ENCODE measurements around the gene FPR1. TPM values are rescaled to one million over a fixed set of nuclear protein-coding genes. Genes with fewer than 3 reads are reported as not detected.

The FPR1 gene, protein sequence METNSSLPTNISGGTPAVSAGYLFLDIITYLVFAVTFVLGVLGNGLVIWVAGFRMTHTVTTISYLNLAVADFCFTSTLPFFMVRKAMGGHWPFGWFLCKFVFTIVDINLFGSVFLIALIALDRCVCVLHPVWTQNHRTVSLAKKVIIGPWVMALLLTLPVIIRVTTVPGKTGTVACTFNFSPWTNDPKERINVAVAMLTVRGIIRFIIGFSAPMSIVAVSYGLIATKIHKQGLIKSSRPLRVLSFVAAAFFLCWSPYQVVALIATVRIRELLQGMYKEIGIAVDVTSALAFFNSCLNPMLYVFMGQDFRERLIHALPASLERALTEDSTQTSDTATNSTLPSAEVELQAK
- total RNA-seq (2014; rRNA removed; shearing (Covaris generic)): not detected in 2 replicates

DNA sequence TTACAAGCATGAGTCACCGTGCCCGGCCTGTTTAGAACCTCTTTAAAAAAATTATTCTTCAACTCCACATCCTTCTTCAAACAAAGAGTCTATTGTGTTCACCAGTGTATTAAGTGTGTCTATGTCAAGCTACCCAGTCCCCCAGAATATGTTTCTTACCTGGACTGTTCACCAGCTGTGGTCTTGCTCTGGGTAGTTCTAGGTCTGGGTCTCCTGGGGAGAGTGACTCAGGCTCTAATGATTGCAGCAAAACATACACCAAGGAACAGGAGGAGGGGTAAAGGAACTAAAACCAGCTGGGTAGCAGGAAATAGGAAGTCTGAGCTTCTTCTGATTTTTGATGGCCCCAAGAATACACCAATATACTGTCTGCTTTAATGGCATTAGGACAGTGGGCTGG lies at the start of gene FPR1:
TSS of gene FPR1 (minus strand) at position 224 of the 400 bp plus-strand sequence. CDS start 4,884 bp downstream, outside the sequence.
- Histone ChIP-seq H3K4me3 (ENCODE audit: insufficient read depth, low read depth, low read length) (no peak within 1 kb of the TSS), H3K36me3 (replicated peaks; ENCODE audit: control insufficient read depth, insufficient read depth, low read length) (no peaks in the 10 kb centered on the region), H3K27me3 (ENCODE audit: control insufficient read depth, insufficient read depth, low read length) (no peaks in the 10 kb centered on the region)
- DNase-seq: no peak

DNA sequence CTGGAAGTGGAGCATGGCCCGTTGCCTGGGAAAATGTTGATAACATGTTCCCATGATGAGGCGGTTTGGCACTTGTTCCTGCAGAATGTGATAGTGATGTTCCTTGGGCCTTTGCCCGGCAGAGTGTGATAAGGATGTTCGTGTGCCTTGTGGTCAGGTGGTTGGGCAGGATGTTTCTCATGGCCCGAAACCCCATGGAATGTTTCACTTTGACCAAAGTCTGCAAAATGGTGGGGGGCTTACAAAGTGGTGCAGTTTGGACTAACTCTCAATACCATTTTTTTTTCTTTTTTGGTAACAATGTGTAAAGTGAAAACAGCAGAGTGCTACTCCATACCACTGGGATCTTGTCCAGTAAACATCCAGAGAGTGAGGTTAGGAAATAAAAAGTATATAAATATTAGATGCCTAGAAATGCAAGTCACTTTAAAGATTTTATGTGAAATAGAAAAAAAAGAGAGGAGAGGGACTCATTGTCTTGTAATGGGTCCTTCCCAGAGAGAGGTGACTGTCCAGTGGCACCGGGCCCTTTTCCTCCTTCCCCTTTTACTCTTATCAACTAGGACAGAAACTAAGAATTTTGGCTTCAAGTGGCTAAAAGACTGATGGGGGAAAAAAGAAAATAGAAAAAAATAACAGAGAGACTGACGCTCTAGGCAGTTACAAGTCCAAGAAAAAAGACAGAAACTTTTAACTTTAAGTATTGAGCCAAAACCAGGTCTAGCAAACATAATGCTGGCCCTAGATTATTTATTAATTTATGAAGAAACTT lies 49.0 kb upstream of the FPR1 start:
- Histone ChIP-seq H3K36me3 (replicated peaks; ENCODE audit: control insufficient read depth, insufficient read depth, low read length) (no peaks in the 10 kb centered on the region), H3K27me3 (ENCODE audit: control insufficient read depth, insufficient read depth, low read length) (no peaks in the 10 kb centered on the region), H3K4me3 (ENCODE audit: insufficient read depth, low read depth, low read length) (no peak overlapping the region)
- no peak for DNase-seq

DNA sequence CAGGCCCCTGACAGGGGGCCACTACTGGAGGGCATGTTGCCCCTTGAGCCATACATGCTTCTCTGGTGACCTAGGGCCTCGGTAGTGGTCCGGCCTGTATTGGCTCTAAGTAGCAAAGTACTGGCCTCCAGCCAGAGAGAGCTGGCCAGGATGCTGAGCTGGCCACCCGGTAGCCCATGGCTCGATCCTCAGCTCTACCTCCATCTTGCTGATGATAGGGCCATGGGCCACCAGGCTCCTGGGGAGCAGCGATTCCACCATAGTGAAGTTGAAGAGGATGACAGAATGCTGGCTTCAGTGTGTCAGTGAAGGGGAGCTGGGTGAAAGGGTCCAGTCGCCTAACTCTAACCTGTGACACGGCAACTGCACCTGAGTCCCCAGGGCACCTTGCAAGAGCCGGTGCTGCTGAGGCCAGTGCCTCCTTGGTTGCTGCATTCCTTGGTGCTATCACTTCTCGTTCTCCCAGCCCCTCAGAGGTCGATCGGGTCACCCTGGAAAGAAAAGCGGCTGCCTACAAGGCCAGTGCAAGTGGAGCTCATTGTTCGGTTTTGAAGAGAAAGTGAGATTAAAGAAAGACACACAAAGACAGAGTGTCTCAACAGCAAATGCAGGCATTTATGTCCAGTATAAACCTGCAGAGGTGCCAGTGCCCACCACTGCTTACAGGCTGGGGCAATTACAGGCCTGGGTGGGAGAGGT lies 48.2 kb upstream of the FPR1 start:
- no peak overlapping the region for H3K4me3 ChIP-seq (ENCODE audit: insufficient read depth, low read depth, low read length)
- H3K27me3 ChIP-seq (ENCODE audit: control insufficient read depth, insufficient read depth, low read length): no peaks in the 10 kb centered on the region
- no peak for DNase-seq
- H3K36me3 ChIP-seq (replicated peaks; ENCODE audit: control insufficient read depth, insufficient read depth, low read length): no peaks in the 10 kb centered on the region

DNA sequence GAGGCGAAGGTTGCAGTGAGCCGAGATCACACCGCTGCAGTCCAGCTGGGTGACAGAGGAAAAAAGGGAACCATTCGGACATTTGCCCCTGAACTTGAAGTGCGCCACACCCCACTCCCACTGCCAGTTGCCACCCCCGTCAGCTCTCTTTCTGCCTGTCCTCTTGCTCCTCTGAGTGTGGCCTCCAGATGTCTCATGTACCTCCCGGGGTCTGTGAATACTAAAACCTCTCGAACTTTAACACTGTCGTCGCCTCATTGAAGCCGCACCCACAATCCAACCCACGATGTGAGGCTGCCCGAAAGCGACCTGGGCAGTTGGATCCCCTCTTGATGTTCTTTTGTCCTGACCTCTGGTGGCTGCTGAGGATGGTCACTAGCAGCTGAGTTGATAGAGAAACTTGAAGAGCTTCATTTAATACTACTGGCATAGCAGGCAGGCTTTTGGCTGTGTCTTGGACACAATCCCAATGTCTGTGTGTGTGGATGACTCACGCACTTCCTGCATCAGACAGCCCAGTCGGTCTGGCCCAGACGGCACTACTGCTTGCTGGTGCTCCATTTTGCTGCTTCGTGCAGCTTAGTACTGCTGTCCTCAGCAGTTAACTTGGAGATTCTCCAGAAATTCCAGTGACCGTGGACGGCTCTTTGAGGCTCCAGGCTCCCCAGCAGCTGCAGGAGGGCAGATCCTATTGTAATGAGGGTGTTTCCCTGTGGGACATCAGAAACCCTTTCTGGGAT lies 47.5 kb upstream of the FPR1 start:
- no peak overlapping the region for H3K4me3 ChIP-seq (ENCODE audit: insufficient read depth, low read depth, low read length)
- no peaks in the 10 kb centered on the region for H3K27me3 ChIP-seq (ENCODE audit: control insufficient read depth, insufficient read depth, low read length)
- no peak for DNase-seq
- no peaks in the 10 kb centered on the region for H3K36me3 ChIP-seq (replicated peaks; ENCODE audit: control insufficient read depth, insufficient read depth, low read length)

DNA sequence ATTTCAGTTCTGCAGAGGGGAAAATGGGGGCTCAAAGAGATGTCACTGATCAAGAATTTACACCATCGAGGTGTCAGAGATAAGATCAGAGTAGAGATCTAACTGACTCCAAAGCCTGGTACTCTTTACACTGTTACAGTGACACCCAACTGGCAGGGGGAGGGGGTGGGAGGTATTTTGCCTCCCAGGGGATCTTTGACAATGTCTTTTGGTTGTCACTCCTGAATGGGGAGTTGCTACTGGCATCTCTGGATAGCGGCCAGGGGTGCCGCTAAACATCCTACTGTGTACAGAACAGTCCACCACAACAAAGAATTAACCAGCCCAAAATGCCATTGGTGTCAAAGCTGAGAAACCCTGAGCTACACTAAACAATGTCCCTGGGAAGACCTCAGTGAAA lies 46.4 kb upstream of the FPR1 start:
- Histone ChIP-seq H3K4me3 (ENCODE audit: insufficient read depth, low read depth, low read length) (no peak overlapping the region), H3K36me3 (replicated peaks; ENCODE audit: control insufficient read depth, insufficient read depth, low read length) (no peaks in the 10 kb centered on the region), H3K27me3 (ENCODE audit: control insufficient read depth, insufficient read depth, low read length) (no peaks in the 10 kb centered on the region)
- no peak for DNase-seq

DNA sequence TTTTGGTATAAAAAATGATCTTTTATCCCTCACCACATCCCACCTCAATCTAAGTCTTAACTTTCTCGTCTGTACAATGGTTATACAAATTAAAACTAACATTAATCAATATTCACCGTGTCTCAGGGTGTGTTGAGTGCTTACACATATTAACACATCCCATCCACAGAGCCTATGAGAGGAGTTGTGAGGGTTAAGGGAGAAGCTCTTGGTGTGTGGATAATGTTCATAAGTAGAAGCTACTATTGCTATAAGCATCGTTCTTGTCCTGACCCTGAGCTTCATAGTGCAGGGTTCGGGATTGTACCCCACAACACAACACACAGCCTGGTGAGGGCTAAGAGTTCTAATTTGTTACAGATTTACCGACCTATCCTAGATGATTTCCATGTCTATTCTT lies 45.8 kb upstream of the FPR1 start:
- no peak for DNase-seq
- no peak overlapping the region for H3K4me3 ChIP-seq (ENCODE audit: insufficient read depth, low read depth, low read length)

DNA sequence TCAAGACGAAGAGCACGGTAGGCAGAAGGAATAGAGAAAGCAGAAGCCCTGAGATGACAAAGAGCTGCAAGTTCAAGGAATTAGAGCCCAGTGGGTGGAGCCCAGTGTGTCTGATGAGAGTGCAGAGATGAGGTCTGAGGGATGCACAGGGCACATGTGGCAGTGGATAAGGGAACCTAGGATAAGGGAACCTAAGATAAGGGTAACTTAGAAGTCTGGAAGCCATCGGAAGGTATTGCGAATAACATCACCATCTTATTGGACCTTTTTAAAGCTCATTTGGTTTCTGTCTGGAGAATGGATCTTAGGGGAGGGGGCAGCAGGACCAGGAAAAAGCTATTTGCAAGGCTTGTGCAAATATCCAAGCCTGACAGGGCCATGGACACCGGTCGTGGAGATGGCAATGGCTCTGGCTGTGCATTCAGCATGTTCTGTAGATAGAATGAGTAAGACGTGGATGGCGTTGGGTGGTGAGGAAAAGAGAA lies 44.6 kb upstream of the FPR1 start:
- Histone ChIP-seq H3K4me3 (ENCODE audit: insufficient read depth, low read depth, low read length) (no peak overlapping the region), H3K36me3 (replicated peaks; ENCODE audit: control insufficient read depth, insufficient read depth, low read length) (no peaks in the 10 kb centered on the region), H3K27me3 (ENCODE audit: control insufficient read depth, insufficient read depth, low read length) (no peaks in the 10 kb centered on the region)
- no peak for DNase-seq

More for the DNA sequence above, 45.8 kb upstream of the FPR1 start:
- Histone ChIP-seq H3K36me3 (replicated peaks; ENCODE audit: control insufficient read depth, insufficient read depth, low read length) (no peaks in the 10 kb centered on the region), H3K27me3 (ENCODE audit: control insufficient read depth, insufficient read depth, low read length) (no peaks in the 10 kb centered on the region)

DNA sequence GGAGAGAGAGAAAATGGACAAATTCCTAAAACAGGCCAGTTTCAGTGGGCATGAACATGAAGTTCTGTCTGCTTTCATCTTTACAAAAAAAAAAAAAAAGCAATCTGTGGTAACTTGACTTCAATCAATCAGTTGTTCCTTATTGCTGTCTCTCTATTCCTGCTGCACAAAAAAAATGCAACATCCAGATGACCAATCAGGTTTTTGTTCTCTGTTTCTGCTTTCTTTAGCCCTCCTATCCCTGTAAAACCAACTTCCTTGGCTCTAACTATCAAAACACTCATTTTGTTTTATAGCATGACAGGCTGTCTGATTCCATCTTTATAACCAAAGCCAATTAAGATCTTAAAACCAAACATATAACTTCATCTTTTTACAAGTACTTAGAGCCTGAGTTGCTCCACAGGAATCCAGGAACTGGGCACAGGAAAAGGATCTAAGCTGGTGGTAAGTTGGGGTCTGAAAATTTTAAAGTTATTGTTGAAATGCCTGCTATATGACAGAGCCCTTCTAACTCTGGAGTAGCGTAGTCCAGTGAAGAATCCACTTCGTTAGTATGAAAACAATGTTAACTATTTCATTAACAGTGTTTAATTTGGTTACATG lies 43.3 kb upstream of the FPR1 start, which contains the start of gene FPR3:
TSS of gene FPR3 (plus strand) at position 273 of the 606 bp plus-strand sequence. CDS start 28,592 bp downstream, outside the sequence.
- H3K4me3 ChIP-seq (ENCODE audit: insufficient read depth, low read depth, low read length): no peak within 1 kb of the TSS

DNA sequence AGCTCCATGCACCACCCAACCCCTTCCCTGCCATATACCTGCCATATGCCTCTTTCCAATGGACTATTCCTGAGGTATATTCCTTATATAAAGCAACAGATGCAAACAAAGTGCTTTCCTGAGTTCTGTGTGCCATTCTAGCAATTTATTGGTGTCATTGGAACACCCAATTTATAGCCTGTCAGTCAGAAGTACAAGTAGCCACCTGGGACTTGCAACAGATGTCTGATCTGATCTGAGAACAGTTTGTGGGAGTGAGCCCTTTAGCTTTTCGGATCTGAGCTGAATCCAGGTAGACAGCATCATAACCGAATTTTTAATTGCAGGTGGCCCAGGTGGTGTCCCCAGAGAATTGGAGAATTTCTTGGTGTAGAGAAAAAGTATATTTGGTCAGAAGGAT lies 42.3 kb upstream of the FPR1 start:
- Histone ChIP-seq H3K36me3 (replicated peaks; ENCODE audit: control insufficient read depth, insufficient read depth, low read length) (no peaks in the 10 kb centered on the region), H3K27me3 (ENCODE audit: control insufficient read depth, insufficient read depth, low read length) (no peaks in the 10 kb centered on the region), H3K4me3 (ENCODE audit: insufficient read depth, low read depth, low read length) (no peak overlapping the region)
- no peak for DNase-seq

More for the DNA sequence above, 43.3 kb upstream of the FPR1 start, which contains the start of gene FPR3:
- DNase-seq: no peak
- H3K27me3 ChIP-seq (ENCODE audit: control insufficient read depth, insufficient read depth, low read length): no peaks in the 10 kb centered on the region
- H3K36me3 ChIP-seq (replicated peaks; ENCODE audit: control insufficient read depth, insufficient read depth, low read length): no peaks in the 10 kb centered on the region

DNA sequence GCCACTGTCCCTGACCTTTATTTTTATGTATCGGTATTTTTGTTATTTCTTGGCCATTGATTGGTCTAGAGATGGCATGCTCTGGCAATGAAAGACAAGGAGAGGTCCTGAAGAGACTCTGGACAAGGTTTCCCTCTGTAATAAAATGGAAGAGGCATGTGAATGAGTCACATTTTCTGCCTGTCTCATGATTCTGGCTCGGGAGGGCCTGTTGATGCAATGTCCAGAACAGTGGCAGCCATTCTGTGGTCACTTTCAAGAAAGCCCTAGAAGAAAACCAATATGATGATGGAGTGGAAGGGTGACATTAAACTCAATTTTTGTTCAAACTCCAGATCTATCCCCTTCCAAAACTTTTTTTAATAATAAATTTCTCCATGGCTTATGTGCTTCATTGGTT lies 41.3 kb upstream of the FPR1 start:
- DNase-seq: no peak
- H3K4me3 ChIP-seq (ENCODE audit: insufficient read depth, low read depth, low read length): no peak overlapping the region
- no peaks in the 10 kb centered on the region for H3K27me3 ChIP-seq (ENCODE audit: control insufficient read depth, insufficient read depth, low read length)
- H3K36me3 ChIP-seq (replicated peaks; ENCODE audit: control insufficient read depth, insufficient read depth, low read length): no peaks in the 10 kb centered on the region

DNA sequence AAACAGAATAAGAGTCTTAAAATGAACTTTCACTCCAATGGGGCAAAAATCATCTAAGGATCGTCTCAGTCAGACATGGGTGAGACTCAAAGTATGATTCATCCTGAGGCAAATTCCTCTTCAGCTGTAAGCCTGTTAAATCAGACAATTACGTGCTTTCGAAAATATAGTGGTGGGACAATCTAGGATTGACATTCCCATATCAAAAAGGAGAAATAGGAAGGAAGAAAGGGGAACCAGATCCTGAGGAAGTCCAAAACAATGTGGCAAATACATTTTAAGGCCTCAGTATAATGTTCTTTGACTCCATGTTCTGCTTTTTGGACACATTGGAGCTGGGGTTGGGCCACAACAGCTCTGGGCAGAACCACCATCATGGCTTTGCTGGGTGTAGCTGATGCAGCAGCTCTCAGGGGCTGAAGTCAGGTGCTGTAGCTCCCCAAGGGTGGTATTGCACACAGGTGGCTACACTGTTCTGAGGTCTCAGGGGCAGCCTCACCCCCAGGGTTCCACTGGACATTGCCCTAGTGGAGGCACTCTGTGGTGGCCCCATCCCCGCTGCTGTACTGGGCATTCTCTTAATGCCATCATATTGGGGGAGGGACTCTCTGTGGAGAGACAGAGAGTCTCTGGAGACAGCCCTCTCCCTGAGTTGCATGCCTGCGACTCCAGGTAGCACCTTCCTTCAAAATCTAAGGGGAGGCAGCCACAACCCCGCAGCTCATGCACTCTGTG lies 37.5 kb upstream of the FPR1 start:
- DNase-seq: no peak
- Histone ChIP-seq H3K4me3 (ENCODE audit: insufficient read depth, low read depth, low read length) (no peak overlapping the region), H3K27me3 (ENCODE audit: control insufficient read depth, insufficient read depth, low read length) (no peaks in the 10 kb centered on the region), H3K36me3 (replicated peaks; ENCODE audit: control insufficient read depth, insufficient read depth, low read length) (no peaks in the 10 kb centered on the region)

DNA sequence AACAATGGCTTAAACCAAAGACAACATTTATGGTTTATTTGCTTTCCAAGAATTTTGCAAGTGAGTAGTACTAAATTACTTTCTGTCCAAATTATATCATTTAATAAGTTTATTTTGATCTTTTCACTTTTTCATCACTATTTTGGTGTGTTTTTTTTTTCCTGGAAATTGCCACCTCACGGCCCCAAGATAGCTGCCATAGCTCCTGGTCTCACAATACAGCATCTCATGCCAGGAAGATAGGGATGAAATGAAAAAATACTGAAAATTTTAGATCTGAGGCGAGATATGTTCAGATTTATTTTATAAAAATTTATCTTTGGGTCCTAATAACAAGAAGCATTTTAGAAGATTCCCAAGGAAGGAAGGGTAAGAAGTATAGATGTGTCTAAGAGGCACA lies 36.4 kb upstream of the FPR1 start:
- DNase-seq: no peak
- H3K27me3 ChIP-seq (ENCODE audit: control insufficient read depth, insufficient read depth, low read length): no peaks in the 10 kb centered on the region
- H3K36me3 ChIP-seq (replicated peaks; ENCODE audit: control insufficient read depth, insufficient read depth, low read length): no peaks in the 10 kb centered on the region
- no peak overlapping the region for H3K4me3 ChIP-seq (ENCODE audit: insufficient read depth, low read depth, low read length)
